Heart left ventricle (tissue), 16 donors: Measurements from ENCODE around the gene SORBS1. TPM values are rescaled to one million over a fixed set of nuclear protein-coding genes. Genes with fewer than 3 reads are reported as not detected.

Source experiments
- ATAC-seq, 4 donors: fragments of 200-7000 bp; cut with Tn5 transposase; one replicate each; pipeline ENCODE4 v1.9.1; 2020 to 2022; ENCODE audit warnings: moderate library complexity in 4 of 4, mild to moderate bottlenecking in 3 of 4, moderate number of reproducible peaks in 1 of 4
- DNase-seq, 5 donors: peaks; one replicate each; pipeline ENCODE4 v3.0.0-alpha.2; 2020
- H3K27ac ChIP-seq, 12 donors: fragments of 200-600 bp; sonication (generic) in 4 of 12; one replicate each; pipeline versions ENCODE4 v1.5.0 to v1.8.0; 2016 to 2022; ENCODE audit warnings: mild to moderate bottlenecking in 2 of 12
- H3K27me3 ChIP-seq, 9 donors: fragments of 200-600 bp; sonication (generic) in 2 of 9; one replicate each; pipeline versions ENCODE4 v1.5.1 to v1.8.0; 2016 to 2022; ENCODE audit warnings: mild to moderate bottlenecking in 3 of 9
- H3K36me3 ChIP-seq, 9 donors: fragments of 200-600 bp; sonication (generic) in 2 of 9; one replicate each; pipeline versions ENCODE4 v1.5.0 to v1.8.0; 2018 to 2022; ENCODE audit warnings: mild to moderate bottlenecking in 2 of 9
- H3K4me1 ChIP-seq, 12 donors: fragments of 200-600 bp; sonication (generic) in 4 of 12; one replicate each; pipeline versions ENCODE4 v1.5.0 to v1.8.0; 2016 to 2022; ENCODE audit warnings: mild to moderate bottlenecking in 3 of 12
- H3K4me3 ChIP-seq, 12 donors: fragments of 200-600 bp; sonication (generic) in 4 of 12; one replicate each; pipeline versions ENCODE4 v1.5.0 to v1.8.0; 2017 to 2022; ENCODE audit warnings: mild to moderate bottlenecking in 9 of 12, moderate library complexity in 4 of 12
- H3K9me3 ChIP-seq, 12 donors: fragments of 200-600 bp; sonication (generic) in 4 of 12; one replicate each; pipeline versions ENCODE4 v1.5.0 to v1.8.0; 2016 to 2022; ENCODE audit warnings: mild to moderate bottlenecking in 1 of 12
- CTCF ChIP-seq, 12 donors: fragments of 200-600 bp; sonication (generic) in 4 of 12; IDR thresholded peaks; one replicate each; pipeline versions ENCODE4 v1.5.0 to v1.8.0; 2018 to 2022; ENCODE audit warnings: antibody characterized with exemption in 12 of 12, mild to moderate bottlenecking in 5 of 12
- POLR2A ChIP-seq, 2 donors: fragments of 450-650 bp; IDR thresholded peaks; one replicate each; pipeline ENCODE4 v1.6.1; 2017; ENCODE audit warnings: antibody characterized with exemption in 2 of 2, mild to moderate bottlenecking in 2 of 2, moderate library complexity in 2 of 2
- WGBS, 4 donors: extraction: QIAGEN DNeasy Blood & Tissue Kit in 2 of 4; methylation state at CpG; one replicate each; pipeline versions ENCODE4 v1.1.5 to v1.1.7; 2013 to 2018; 5-methylcytosine and 5-hydroxymethylcytosine counted together
- intact Hi-C, 10 donors: fragments of 100-400 bp; cut with DNase I; formaldehyde crosslinking; loops; one replicate each; pipeline versions ENCODE4 v1.11.1 to v1.14.2; 2022
- polyA plus RNA-seq, 2 donors: library from polyadenylated mRNA; stranded (reverse); fragments of 200-250 nt; gene quantifications; one replicate each; pipeline ENCODE4 v1.2.3, GENCODE V29; 2013
- total RNA-seq, 9 donors: library from RNA; depleted of rRNA in 2 of 9; stranded (reverse); fragments of >200 nt in 2 of 9; fragmentation: NEBNext Ultra II Directional in 3 of 9; extraction: Animal tissue kit (Norgen Biotek cat#: 25700) in 3 of 9; gene quantifications; one replicate each; pipeline versions ENCODE4 v1.1.0 to v1.2.4, GENCODE V29; 2016 to 2023
- donor health status: ischemic (EF 13 %, LVEDD 7.1; RV severe dilation, severe dysfunction).
- donor health status: healthy with polysubstance abuse.
- donor health status: DM: no; HTN: yes; CAD: no.
- donor health status: DM: no; HTN: no; CAD: no.
- donor health status: ischemic (EF 25% LVEDD 6.9; RV normal size, moderate dysfunction).
- donor health status: ischemic (EF 25% LVEDD 5.7; RV mildly dilated, moderate dysfunction).
- donor health status: healthy.
- donor health status: DM: yes; HTN: yes; CAD: no.
- donor health status: ischemic (EF 35%, LVEDD 5.7; RV mildly dilated, moderate dysfunction).
- donor health status: nonischemic (EF 11% LVEDD 7.7; RV severe dilation, severe dysfunction).
- donor health status: DM: yes; HTN: yes; CAD: no.
- donor health status: PGD.
- donor health status: ischemic (EF 29% LVEDD 5.4; RV normal size, mild dysfunction).
- donor health status: nonischemic (EF 23%, LVEDD 6.1; RV moderate dilation, normal function).

SORBS1 gene
- total and polyA plus RNA-seq, 11 donors, result 355 to 1,440 (median 886) TPM

GRCh38 chr10:95421782-95422181 lies 139.4 kb downstream of the SORBS1 start:
- Histone ChIP-seq H3K27me3 (no peaks in the 10 kb centered on the region), H3K4me1 (peaks cover 0 to 78% (median 40%) of the 10 kb centered on the region in 12 donors), H3K36me3 (peaks cover 0 to 79% (median 31%) of the 10 kb centered on the region in 9 donors), H3K27ac (peak overlapping the region in 11 of 12 donors; percentile 25 to 98 (median 61)), H3K4me3 (peak overlapping the region in 4 of 12 donors; percentile 0 to 21 (median 2)), H3K9me3 (no peaks in the 10 kb centered on the region)
- no peak for ATAC-seq
- TF ChIP-seq POLR2A (IDR thresholded peaks at IDR 0.05) (no peak), CTCF (IDR thresholded peaks at IDR 0.05) (no peak)
- intact Hi-C loops, result loop anchor here in 2 of 10 donors (5.0 to 10.0 kb wide), 2 partner anchors 34 to 143 kb away; partner anchors contain the start of gene SORBS1 (in 1 of the 2)
- DNase-seq, result no peak
- WGBS, 4 donors, result 62 to 78% (median 69%) methylated on average over 3 of the region's 3 CpGs

- intact Hi-C loops, result loop anchor here in 2 of 10 donors (5.0 kb wide), 1 partner anchor 42 kb away; no protein-coding TSS in a partner anchor
- peak overlapping the region; percentile 35 to 98 (median 90) for H3K27ac ChIP-seq
- TF ChIP-seq CTCF (IDR thresholded peaks at IDR 0.05) (no peak), POLR2A (IDR thresholded peaks at IDR 0.05) (no peak)
- no peak overlapping the region for H3K4me3 ChIP-seq
- H3K9me3 ChIP-seq, result no peaks in the 10 kb centered on the region
- H3K36me3 ChIP-seq, result peaks cover 0 to 55% (median 27%) of the 10 kb centered on the region in 9 donors
- ATAC-seq (peak in 1 of 4 donors; percentile 15), DNase-seq (no peak)
- H3K27me3 ChIP-seq, result no peaks in the 10 kb centered on the region
- peaks cover 0 to 81% (median 48%) of the 10 kb centered on the region in 12 donors for H3K4me1 ChIP-seq
- 53 to 68% (median 61%) methylated on average over 3 of the region's 3 CpGs for WGBS, 4 donors
Measured at GRCh38 chr10:95419399-95419798, 141.8 kb downstream of the SORBS1 start.

GRCh38 chr10:95416973-95417372 lies 144.2 kb downstream of the SORBS1 start:
- Histone ChIP-seq H3K36me3 (peaks cover 0 to 39% (median 24%) of the 10 kb centered on the region in 9 donors), H3K4me3 (no peak overlapping the region), H3K27ac (peak overlapping the region; percentile 26 to 98 (median 90)), H3K27me3 (no peaks in the 10 kb centered on the region), H3K9me3 (no peaks in the 10 kb centered on the region), H3K4me1 (peaks cover 0 to 80% (median 46%) of the 10 kb centered on the region in 12 donors)
- ATAC-seq (no peak), DNase-seq (peak in 1 of 5 donors; percentile 32)
- TF ChIP-seq POLR2A (IDR thresholded peaks at IDR 0.05) (no peak), CTCF (IDR thresholded peaks at IDR 0.05) (no peak)
- 65 to 91% (median 77%) methylated on average over 7 of the region's 7 CpGs for WGBS, 4 donors
- intact Hi-C loops, result loop anchor here in 2 of 10 donors (5.0 kb wide), 1 partner anchor 40 kb away; no protein-coding TSS in a partner anchor

GRCh38 chr10:95416270-95416669 lies 144.9 kb downstream of the SORBS1 start:
- ATAC-seq (no peak), DNase-seq (no peak)
- Histone ChIP-seq H3K36me3 (peaks cover 0 to 36% (median 17%) of the 10 kb centered on the region in 9 donors), H3K27me3 (no peaks in the 10 kb centered on the region), H3K4me3 (peak overlapping the region in 5 of 12 donors; percentile 49 to 63 (median 54)), H3K27ac (peak overlapping the region; percentile 82 to 98 (median 92)), H3K4me1 (peaks cover 0 to 84% (median 46%) of the 10 kb centered on the region in 12 donors), H3K9me3 (no peaks in the 10 kb centered on the region)
- TF ChIP-seq POLR2A (IDR thresholded peaks at IDR 0.05) (no peak), CTCF (IDR thresholded peaks at IDR 0.05) (no peak)
- intact Hi-C loops, result loop anchor here in 2 of 10 donors (5.0 kb wide), 1 partner anchor 39 kb away; no protein-coding TSS in a partner anchor
- 25 to 43% (median 33%) methylated on average over 4 of the region's 4 CpGs for WGBS, 4 donors
